Putamen (tissue), 1 donor: ENCODE results near the gene FBXO3.

ENCODE experiments used
- DNase-seq: peaks from one replicate; pipeline ENCODE4 v3.0.0-alpha.2; 2016; ENCODE audit warnings: low spot score

FBXO3 gene

GRCh38 chr11:33701302-33702230 is 72.8 kb downstream of the FBXO3 start:
- DNase-seq, result peak; percentile 88

GRCh38 chr11:33700502-33701271 is 73.6 kb downstream of the FBXO3 start, which contains the start of gene C11orf91:
Gene C11orf91, minus strand, starts transcription at chr11:33700826. Its CDS starts 86 bp downstream, at chr11:33700740.
- peak; percentile 91 for DNase-seq

- DNase-seq, result no peak
Measured at GRCh38 chr11:33700063-33700501, 74.2 kb downstream of the FBXO3 start.

GRCh38 chr11:33699515-33700062 is 74.7 kb downstream of the FBXO3 start:
- DNase-seq, result no peak

- DNase-seq, result no peak
Measured at GRCh38 chr11:33698921-33699320, 75.4 kb downstream of the FBXO3 start.

GRCh38 chr11:33697997-33698396 is 76.3 kb downstream of the FBXO3 start:
- DNase-seq, result no peak

GRCh38 chr11:33696931-33697638 is 77.2 kb downstream of the FBXO3 start:
- DNase-seq, result no peak

GRCh38 chr11:33696411-33696810 is 77.9 kb downstream of the FBXO3 start:
- DNase-seq, result no peak

GRCh38 chr11:33695051-33695566 is 79.2 kb downstream of the FBXO3 start:
- DNase-seq, result no peak

GRCh38 chr11:33694346-33695050 is 79.8 kb downstream of the FBXO3 start:
- no peak for DNase-seq

- DNase-seq, result no peak
Measured at GRCh38 chr11:33692541-33692940, 81.8 kb downstream of the FBXO3 start.

GRCh38 chr11:33692013-33692504 is 82.3 kb downstream of the FBXO3 start:
- peak; percentile 87 for DNase-seq

- DNase-seq, result no peak
Measured at GRCh38 chr11:33691066-33691864, 83.1 kb downstream of the FBXO3 start.
